ENCODE results near the gene PCDHGA6.
"Not testable (repeated sequence)": the region's sequence is repeated elsewhere in the genome, so short reads cannot be mapped to it uniquely, and the experiment has no call there.

PCDHGA6 gene

GRCh38 chr5:141398608-141399007, 24.9 kb downstream of the PCDHGA6 start:
- in situ Hi-C loops (cut with MboI; ENCODE audit: low pct_unique_long_range_greater_than_20kb, low sequenced_read_pairs, unreplicated experiment) = no loop called here
- no peak for DNase-seq (ENCODE audit: low spot score)
- TF ChIP-seq CTCF (IDR thresholded peaks at IDR 0.05; ENCODE audit: extremely low read depth, insufficient read depth, missing control alignments) = no peak

DNA sequence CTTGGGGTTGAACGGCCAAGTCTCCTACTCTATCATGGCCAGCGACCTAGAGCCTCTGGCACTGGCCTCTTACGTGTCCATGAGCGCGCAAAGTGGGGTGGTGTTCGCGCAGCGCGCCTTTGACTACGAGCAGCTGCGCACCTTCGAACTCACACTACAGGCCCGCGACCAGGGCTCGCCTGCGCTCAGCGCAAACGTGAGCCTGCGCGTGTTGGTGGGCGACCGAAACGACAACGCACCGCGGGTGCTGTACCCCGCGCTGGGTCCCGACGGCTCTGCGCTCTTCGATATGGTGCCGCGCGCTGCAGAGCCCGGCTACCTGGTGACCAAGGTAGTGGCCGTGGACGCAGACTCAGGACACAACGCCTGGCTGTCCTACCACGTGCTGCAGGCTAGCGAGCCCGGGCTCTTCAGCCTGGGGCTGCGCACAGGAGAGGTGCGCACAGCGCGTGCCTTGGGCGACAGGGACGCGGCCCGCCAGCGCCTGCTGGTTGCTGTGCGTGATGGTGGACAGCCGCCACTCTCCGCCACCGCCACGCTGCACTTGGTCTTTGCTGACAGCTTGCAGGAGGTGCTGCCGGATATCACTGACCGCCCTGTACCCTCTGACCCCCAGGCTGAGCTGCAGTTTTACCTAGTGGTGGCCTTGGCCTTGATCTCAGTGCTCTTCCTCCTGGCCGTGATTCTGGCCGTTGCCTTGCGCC, 26.0 kb downstream of the PCDHGA6 start:
- TF ChIP-seq CTCF (IDR thresholded peaks at IDR 0.05; ENCODE audit: extremely low read depth, insufficient read depth, missing control alignments) = no peak
- no peak for DNase-seq (ENCODE audit: low spot score)
- in situ Hi-C loops (cut with MboI; ENCODE audit: low pct_unique_long_range_greater_than_20kb, low sequenced_read_pairs, unreplicated experiment) = no loop called here

GRCh38 chr5:141402553-141403243, 29.0 kb downstream of the PCDHGA6 start, which contains the start of gene PCDHGA9:
PCDHGA9 (plus strand) TSS chr5:141402778; CDS start chr5:141402953, 175 bp downstream.
- DNase-seq (ENCODE audit: low spot score) = peak; percentile 68
- in situ Hi-C loops (cut with MboI; ENCODE audit: low pct_unique_long_range_greater_than_20kb, low sequenced_read_pairs, unreplicated experiment) = no loop called here
- peak; percentile 41 for TF ChIP-seq CTCF (IDR thresholded peaks at IDR 0.05; ENCODE audit: extremely low read depth, insufficient read depth, missing control alignments)

GRCh38 chr5:141403387-141403786, 29.7 kb downstream of the PCDHGA6 start:
- in situ Hi-C loops (cut with MboI; ENCODE audit: low pct_unique_long_range_greater_than_20kb, low sequenced_read_pairs, unreplicated experiment) = no loop called here
- TF ChIP-seq CTCF (IDR thresholded peaks at IDR 0.05; ENCODE audit: extremely low read depth, insufficient read depth, missing control alignments) = no peak

GRCh38 chr5:141407790-141408505, 34.3 kb downstream of the PCDHGA6 start, which contains the start of gene PCDHGB6:
PCDHGB6 (plus strand) TSS chr5:141408021; CDS start chr5:141408203, 182 bp downstream.
- peak; percentile 66 for TF ChIP-seq CTCF (IDR thresholded peaks at IDR 0.05; ENCODE audit: extremely low read depth, insufficient read depth, missing control alignments)
- in situ Hi-C loops (cut with MboI; ENCODE audit: low pct_unique_long_range_greater_than_20kb, low sequenced_read_pairs, unreplicated experiment) = not testable (repeated sequence)
- DNase-seq (ENCODE audit: low spot score) = peak; percentile 68

More at GRCh38 chr5:141403387-141403786, 29.7 kb downstream of the PCDHGA6 start:
- DNase-seq (ENCODE audit: low spot score) = no peak

GRCh38 chr5:141409598-141410306, 36.1 kb downstream of the PCDHGA6 start:
- in situ Hi-C loops (cut with MboI; ENCODE audit: low pct_unique_long_range_greater_than_20kb, low sequenced_read_pairs, unreplicated experiment) = no loop called here

More at GRCh38 chr5:141409598-141410306, 36.1 kb downstream of the PCDHGA6 start:
- no peak for DNase-seq (ENCODE audit: low spot score)
- no peak for TF ChIP-seq CTCF (IDR thresholded peaks at IDR 0.05; ENCODE audit: extremely low read depth, insufficient read depth, missing control alignments)

All from GM13977 (cell line).